ENCODE results near the gene PDCD6IP. TPM values are rescaled to one million over a fixed set of nuclear protein-coding genes. Genes with fewer than 3 reads are reported as not detected.

The PDCD6IP gene
- total RNA-seq, 1 donor from 2014 or later, result 91.1 TPM

DNA sequence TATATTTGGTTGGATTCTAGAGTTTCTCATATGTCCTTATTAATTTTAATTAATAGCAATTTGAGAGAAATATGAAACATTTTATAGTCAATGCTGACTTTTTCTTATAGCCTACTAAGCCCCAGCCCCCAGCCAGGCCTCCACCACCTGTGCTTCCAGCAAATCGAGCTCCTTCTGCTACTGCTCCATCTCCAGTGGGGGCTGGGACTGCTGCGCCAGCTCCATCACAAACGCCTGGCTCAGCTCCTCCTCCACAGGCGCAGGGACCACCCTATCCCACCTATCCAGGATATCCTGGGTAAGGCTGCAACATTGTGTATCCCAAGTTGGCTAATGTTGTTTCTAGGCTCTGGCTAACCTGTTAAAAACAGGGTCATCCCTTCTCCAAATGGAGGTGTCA, 66.7 kb downstream of the PDCD6IP start:
- peaks cover 7% of the 10 kb centered on the region for H3K36me3 ChIP-seq (ENCODE audit: control insufficient read depth, insufficient read depth, low read length)
- no peak overlapping the region for H3K4me3 ChIP-seq (ENCODE audit: low read depth, low read length)
- DNase-seq (ENCODE audit: low read depth), result no peak
- no peak for FAIRE-seq
- no peaks in the 10 kb centered on the region for H3K27me3 ChIP-seq (ENCODE audit: control insufficient read depth, insufficient read depth, low read length)
- no peak for TF ChIP-seq CTCF (IDR thresholded peaks at IDR 0.05; ENCODE audit: insufficient read depth, low read length, severe bottlenecking)

DNA sequence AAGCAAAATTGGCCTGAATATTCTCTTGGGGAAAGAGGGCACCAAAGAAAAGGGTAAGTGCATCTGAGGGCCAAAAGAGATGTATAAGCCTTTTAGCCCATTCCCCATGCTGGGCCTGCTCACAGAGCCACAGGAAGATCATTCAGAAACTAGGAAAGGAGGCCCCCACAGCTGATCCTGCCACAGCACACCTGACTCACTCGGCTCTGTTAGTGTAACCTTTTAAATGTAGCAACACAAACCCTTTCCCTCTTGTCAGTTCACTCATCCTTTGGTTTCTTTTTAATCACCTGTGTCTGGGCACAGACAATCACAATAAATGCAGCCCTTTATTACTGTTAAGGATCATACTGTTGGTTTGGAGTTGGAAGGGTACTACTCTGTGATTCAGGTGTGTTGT, 69.9 kb downstream of the PDCD6IP start:
- FAIRE-seq, result no peak
- H3K4me3 ChIP-seq (ENCODE audit: low read depth, low read length), result no peak overlapping the region
- H3K27me3 ChIP-seq (ENCODE audit: control insufficient read depth, insufficient read depth, low read length), result no peaks in the 10 kb centered on the region
- no peak for TF ChIP-seq CTCF (IDR thresholded peaks at IDR 0.05; ENCODE audit: insufficient read depth, low read length, severe bottlenecking)
- H3K36me3 ChIP-seq (ENCODE audit: control insufficient read depth, insufficient read depth, low read length), result peaks cover 7% of the 10 kb centered on the region
- DNase-seq (ENCODE audit: low read depth), result no peak

DNA sequence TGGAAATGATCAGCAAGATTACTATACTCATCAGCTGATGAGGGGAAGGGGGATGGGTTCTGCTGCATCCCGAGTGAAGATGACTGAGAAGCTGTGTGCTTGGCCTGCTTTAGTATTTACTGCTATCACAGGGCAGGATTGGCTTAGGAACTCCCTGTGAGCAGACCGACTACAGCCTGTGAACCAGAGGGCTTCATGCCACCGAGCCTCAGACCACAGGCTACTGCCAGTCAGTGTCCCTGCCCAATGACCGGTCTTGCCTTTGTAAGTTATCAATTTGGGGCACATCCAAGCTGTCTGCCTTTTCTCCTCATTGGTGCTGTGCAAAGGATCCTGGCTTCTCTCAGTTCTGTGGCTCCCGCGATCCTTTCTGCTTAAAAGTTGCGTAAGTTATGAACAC, 71.5 kb downstream of the PDCD6IP start:
- H3K4me3 ChIP-seq (ENCODE audit: low read depth, low read length), result no peak overlapping the region
- H3K36me3 ChIP-seq (ENCODE audit: control insufficient read depth, insufficient read depth, low read length), result peaks cover 6% of the 10 kb centered on the region
- FAIRE-seq (no peak), DNase-seq (ENCODE audit: low read depth) (no peak)
- no peaks in the 10 kb centered on the region for H3K27me3 ChIP-seq (ENCODE audit: control insufficient read depth, insufficient read depth, low read length)
- no peak for TF ChIP-seq CTCF (IDR thresholded peaks at IDR 0.05; ENCODE audit: insufficient read depth, low read length, severe bottlenecking)

DNA sequence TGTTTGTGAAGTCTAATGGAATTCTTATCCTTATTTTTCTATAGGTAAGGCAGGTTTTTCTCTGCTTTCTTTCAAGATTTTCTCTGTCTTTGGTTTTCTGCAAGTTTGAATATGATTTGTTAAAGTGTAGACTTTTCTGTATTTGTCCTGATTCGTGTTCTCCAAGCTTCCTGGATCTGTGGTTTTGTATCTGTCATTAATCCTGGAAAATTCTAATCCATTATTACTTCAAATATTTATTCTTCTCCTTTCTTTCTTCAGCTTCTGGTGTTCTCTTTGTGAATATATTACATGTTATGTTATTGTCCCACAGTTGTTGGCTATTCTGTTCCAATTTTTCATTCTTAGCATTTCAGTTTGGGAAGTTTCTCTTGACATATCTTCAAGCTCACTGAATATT, 76.4 kb downstream of the PDCD6IP start:
- Histone ChIP-seq H3K36me3 (ENCODE audit: control insufficient read depth, insufficient read depth, low read length) (no peaks in the 10 kb centered on the region), H3K4me3 (ENCODE audit: low read depth, low read length) (no peak overlapping the region), H3K27me3 (ENCODE audit: control insufficient read depth, insufficient read depth, low read length) (no peaks in the 10 kb centered on the region)
- TF ChIP-seq CTCF (IDR thresholded peaks at IDR 0.05; ENCODE audit: insufficient read depth, low read length, severe bottlenecking), result no peak
- no peak for DNase-seq (ENCODE audit: low read depth)
- FAIRE-seq, result no peak

DNA sequence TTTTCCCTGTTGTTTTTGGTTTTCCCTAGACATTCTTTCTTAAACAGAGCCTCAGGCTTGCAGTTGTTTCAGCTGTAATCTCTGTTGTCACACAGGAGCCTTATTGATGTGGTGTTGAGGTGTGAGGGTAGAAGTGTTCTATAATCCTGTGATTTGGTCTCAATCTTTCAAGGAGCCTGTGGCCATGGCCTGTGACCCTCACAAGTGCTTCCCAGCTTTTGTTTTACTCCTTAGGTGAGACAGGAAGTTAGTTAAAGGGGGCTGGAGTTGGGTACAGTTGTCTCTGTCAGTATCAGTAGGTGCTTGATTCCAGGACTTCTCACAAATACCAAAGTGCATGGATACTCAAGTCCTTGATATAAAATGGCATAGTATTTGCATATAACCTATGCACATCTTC, 77.2 kb downstream of the PDCD6IP start:
- Histone ChIP-seq H3K27me3 (ENCODE audit: control insufficient read depth, insufficient read depth, low read length) (no peaks in the 10 kb centered on the region), H3K36me3 (ENCODE audit: control insufficient read depth, insufficient read depth, low read length) (no peaks in the 10 kb centered on the region), H3K4me3 (ENCODE audit: low read depth, low read length) (no peak overlapping the region)
- DNase-seq (ENCODE audit: low read depth), result no peak
- FAIRE-seq, result no peak
- TF ChIP-seq CTCF (IDR thresholded peaks at IDR 0.05; ENCODE audit: insufficient read depth, low read length, severe bottlenecking), result no peak

DNA sequence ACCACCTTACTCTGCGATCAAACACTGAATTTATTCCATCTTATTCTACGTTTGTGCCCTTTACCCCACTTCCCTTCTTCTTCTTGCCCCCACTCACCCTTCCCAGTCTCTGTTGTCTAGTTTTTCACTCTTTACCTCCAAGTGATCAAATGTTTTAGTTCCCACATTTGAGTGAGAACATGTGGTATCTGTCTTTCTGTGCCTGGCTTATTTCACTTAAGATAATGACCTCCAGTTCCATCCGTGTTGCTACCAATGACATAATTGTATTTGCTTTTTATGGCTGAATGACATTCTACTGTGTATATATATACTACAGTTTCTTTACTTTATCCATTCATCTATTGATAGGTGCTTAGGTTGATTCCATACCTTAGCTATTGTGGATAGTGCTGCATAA, 78.8 kb downstream of the PDCD6IP start:
- FAIRE-seq (no peak), DNase-seq (ENCODE audit: low read depth) (no peak)
- no peaks in the 10 kb centered on the region for H3K36me3 ChIP-seq (ENCODE audit: control insufficient read depth, insufficient read depth, low read length)
- no peaks in the 10 kb centered on the region for H3K27me3 ChIP-seq (ENCODE audit: control insufficient read depth, insufficient read depth, low read length)
- TF ChIP-seq CTCF (IDR thresholded peaks at IDR 0.05; ENCODE audit: insufficient read depth, low read length, severe bottlenecking), result no peak
- H3K4me3 ChIP-seq (ENCODE audit: low read depth, low read length), result no peak overlapping the region
